Prostate gland (tissue), 2 donors: ENCODE measurements around the gene HYPK.

Experiments used
- CTCF ChIP-seq, 4 experiments: fragments of 200-600 bp in 2 of 4; fragments of 450-650 bp in 2 of 4; sonication (generic) in 2 of 4; IDR thresholded peaks; 1 replicate in 3 of 4; 2 replicates in 1 of 4; pipeline ENCODE4 v1.5.1; 2016 to 2019; ENCODE audit warnings: antibody characterized with exemption in 4 of 4, mild to moderate bottlenecking in 2 of 4, moderate library complexity in 2 of 4
- POLR2A ChIP-seq: fragments of 450-650 bp; IDR thresholded peaks from one replicate; pipeline ENCODE4 v1.6.1; 2016; ENCODE audit warnings: antibody characterized with exemption, mild to moderate bottlenecking
- POLR2AphosphoS5 ChIP-seq: sonication (generic); formaldehyde crosslinking; IDR thresholded peaks from one replicate; pipeline ENCODE4 v1.6.1; 2017; ENCODE audit warnings: antibody characterized with exemption

- TF ChIP-seq CTCF (IDR thresholded peaks at IDR 0.05) (no peak), POLR2A (no peak), POLR2AphosphoS5 (no peak)
Measured at GRCh38 chr15:43774062-43774461, 26.3 kb upstream of the HYPK start.
